ENCODE data around the gene TM9SF2.

DNA sequence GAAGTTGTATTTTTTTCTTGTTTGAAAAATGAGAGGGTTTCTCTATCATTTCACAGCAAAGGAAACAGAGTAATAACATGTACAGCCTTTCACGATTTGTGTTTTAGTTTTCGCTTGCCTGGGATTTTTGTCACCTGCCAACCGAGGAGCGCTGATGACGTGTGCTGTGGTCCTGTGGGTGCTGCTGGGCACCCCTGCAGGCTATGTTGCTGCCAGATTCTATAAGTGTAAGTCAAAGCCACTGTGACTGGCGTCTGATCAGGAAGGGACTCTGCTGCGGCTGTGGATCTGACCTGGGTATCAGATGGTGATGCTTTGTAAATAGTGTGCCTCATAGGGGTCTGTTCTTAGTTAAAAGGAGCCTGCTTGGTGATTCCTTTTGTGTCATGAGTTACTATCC lies 45.6 kb downstream of the TM9SF2 start:
- TF ChIP-seq CTCF (IDR thresholded peaks at IDR 0.05; ENCODE audit: low read length) (no peak), EZH2 (IDR thresholded peaks at IDR 0.05; ENCODE audit: borderline replicate concordance, low read length) (no peak)

Measured in OCI-LY1 (cell line).